Measurements from ENCODE around the gene ADGRG4.
"Not testable (repeated sequence)": the region's sequence is repeated elsewhere in the genome, so short reads cannot be mapped to it uniquely, and the experiment has no call there.

The ADGRG4 gene, protein sequence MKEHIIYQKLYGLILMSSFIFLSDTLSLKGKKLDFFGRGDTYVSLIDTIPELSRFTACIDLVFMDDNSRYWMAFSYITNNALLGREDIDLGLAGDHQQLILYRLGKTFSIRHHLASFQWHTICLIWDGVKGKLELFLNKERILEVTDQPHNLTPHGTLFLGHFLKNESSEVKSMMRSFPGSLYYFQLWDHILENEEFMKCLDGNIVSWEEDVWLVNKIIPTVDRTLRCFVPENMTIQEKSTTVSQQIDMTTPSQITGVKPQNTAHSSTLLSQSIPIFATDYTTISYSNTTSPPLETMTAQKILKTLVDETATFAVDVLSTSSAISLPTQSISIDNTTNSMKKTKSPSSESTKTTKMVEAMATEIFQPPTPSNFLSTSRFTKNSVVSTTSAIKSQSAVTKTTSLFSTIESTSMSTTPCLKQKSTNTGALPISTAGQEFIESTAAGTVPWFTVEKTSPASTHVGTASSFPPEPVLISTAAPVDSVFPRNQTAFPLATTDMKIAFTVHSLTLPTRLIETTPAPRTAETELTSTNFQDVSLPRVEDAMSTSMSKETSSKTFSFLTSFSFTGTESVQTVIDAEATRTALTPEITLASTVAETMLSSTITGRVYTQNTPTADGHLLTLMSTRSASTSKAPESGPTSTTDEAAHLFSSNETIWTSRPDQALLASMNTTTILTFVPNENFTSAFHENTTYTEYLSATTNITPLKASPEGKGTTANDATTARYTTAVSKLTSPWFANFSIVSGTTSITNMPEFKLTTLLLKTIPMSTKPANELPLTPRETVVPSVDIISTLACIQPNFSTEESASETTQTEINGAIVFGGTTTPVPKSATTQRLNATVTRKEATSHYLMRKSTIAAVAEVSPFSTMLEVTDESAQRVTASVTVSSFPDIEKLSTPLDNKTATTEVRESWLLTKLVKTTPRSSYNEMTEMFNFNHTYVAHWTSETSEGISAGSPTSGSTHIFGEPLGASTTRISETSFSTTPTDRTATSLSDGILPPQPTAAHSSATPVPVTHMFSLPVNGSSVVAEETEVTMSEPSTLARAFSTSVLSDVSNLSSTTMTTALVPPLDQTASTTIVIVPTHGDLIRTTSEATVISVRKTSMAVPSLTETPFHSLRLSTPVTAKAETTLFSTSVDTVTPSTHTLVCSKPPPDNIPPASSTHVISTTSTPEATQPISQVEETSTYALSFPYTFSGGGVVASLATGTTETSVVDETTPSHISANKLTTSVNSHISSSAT (N-terminal part only)

DNA sequence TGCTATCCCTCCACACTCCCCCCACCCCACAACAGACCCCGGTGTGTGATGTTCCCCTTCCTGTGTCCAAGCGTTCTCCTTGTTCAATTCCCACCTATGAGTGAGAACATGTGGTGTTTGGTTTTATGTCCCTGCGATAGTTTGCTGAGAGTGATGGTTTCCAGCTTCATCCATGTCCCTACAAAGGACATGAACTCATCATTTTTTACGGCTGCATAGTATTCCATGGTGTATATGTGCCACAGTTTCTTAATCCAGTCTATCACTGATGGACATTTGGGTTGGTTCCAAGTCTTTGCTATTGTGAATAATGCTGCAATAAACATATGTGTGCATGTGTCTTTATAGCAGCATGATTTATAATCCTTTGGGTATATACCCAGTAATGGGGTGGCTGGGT, at the start of gene ADGRG4:
ADGRG4 (plus strand) TSS at position 243 of the 400 bp plus-strand sequence. CDS start 7,815 bp downstream, outside the sequence.
- not testable (repeated sequence) for DNase-seq (ENCODE audit: low read depth)

DNA sequence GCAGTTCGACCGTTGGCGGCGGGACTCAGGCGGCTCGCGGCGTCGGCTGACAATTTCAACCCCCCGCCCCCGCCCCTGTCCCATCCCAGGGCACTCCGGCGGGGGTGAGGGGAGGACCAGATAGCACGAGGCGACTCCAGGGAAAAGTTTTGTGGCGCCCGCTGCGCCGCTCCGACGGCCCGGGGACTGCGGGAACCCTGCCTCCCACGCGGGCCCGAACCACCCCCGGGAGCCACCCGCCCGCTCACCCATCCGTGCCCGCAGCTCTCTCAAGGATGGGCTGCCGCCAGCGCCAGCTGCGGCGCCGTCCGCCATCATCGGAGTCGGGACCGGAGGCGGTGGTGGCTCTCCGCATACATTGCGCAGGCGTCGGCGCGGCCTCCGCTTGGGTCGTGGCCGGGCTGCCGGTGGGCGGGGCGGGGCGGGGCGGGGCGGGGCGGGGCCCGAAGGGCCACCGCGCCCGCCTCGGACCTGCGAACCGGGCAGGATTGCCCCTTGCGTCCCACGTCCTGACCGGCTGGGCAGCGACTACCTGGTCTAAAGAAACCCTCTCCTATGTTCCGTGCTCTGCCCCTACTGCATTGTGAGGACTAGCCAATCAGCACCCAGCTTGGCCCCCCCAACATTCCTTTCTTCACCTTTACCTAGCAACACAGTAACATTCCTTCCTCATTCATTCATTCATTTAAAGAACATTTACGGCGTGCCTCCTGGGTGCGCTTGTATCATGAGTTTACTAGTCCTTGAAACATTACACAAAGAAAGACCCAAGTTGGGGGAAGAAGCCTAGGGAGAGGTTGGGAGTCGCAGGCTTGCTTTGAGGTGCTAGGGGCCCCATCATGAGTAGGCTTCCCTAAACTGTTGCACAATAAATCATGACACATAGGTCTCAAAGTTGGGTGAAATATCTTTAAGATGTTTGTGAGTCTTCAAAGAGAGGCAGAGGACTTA, 49.4 kb upstream of the ADGRG4 start, which contains the start of gene MAP7D3:
MAP7D3 (minus strand) TSS at position 360 of the 951 bp plus-strand sequence; CDS start at position 318, 42 bp downstream.
- peak; percentile 35 for DNase-seq (ENCODE audit: low read depth)

DNA sequence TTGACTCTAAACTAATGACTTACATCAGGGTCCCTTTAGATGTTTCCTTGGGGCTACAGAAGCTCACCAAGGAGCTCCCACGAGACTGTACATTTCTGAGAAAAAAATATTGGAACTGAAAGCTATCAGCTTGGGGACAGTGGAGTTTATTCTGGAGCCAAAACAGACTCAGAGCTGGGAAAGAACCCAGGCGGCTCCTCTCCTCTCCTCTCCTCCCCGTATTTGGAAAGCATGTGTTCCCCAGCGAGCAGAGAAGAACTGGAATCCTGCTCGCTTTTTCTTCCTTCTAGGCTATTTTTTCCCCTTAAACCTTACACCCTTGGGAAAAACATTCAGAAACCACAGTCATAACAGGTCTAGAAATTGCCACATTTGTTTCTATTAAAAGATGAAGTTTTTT, 45.2 kb upstream of the ADGRG4 start:
- peak; percentile 38 for DNase-seq (ENCODE audit: low read depth)

DNA sequence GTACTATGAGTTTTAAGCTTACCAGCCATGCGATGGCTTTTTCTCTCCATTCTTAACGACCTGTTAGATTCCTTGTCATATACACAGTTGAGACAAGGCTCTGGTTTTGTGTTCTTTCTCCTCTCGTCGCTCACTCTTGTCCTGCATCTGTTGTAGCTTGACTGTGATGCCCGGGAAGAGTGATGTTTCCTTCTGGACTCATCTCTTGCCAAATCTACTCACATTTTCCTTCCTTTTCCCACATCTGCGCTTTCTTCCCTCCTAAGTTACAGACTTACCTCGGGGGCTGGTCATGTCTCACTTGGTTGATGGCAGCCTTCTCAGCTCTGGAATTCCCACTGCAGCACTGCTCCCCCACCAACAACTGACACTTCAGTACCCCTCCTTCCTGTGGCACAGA, 44.7 kb upstream of the ADGRG4 start:
- DNase-seq (ENCODE audit: low read depth) = no peak

DNA sequence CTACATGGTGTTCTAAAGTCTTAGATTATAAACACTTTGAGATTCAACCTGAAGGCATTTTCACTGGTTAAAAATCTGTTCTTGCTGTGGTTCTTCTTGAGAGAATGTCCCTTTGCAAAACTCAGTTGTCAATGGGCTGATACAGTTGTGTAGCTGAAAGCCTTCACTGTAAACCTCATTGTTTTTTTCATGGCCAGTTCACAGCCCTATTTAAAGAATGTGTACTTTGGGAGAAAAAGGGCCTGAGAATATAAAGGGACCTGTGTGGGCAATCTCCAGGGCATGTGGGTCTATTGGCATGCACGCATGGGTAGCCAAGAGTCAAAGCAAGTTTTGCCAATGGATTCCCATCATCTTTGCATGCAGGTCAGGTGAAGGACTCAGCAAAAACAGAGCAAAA, 41.8 kb upstream of the ADGRG4 start:
- no peak for DNase-seq (ENCODE audit: low read depth)

DNA sequence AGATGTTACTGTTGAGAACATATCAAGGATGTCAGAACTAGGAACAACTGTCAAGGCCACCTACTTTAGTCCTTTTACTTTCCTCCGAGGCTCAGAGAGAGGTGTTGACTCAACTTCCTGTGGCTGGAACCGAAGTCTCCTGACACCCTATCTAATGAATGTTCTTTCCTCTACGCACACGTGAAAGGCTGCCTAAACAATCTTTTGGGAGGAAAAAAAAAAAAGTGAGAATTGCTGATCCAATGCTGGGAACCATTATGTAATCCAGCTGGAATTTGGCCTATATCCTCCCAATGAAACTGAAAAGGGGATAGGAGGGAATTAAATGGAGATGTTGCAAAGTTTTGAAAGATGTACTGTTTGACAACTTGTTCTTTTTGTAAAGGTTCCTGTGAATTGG, 41.2 kb upstream of the ADGRG4 start:
- peak; percentile 21 for DNase-seq (ENCODE audit: low read depth)

DNA sequence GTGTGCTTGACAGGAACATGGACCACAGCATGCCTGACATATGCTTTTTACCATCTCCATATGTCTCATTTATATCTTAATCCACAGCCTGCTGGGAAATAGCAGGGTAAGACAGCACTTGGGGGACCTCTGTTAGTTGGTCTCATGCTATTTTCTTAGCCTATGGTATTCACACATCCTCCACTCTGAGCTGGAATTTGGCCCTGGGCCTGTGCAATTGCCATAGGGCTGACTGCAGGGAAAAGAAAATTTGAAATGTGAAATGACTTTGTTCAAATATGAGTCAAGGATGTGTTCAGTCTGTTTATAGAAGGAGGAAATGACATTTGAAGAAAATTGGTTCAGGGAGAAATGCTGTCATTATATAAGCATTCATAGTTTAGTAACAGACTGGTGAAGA, 40.0 kb upstream of the ADGRG4 start:
- DNase-seq (ENCODE audit: low read depth) = peak; percentile 71

DNA sequence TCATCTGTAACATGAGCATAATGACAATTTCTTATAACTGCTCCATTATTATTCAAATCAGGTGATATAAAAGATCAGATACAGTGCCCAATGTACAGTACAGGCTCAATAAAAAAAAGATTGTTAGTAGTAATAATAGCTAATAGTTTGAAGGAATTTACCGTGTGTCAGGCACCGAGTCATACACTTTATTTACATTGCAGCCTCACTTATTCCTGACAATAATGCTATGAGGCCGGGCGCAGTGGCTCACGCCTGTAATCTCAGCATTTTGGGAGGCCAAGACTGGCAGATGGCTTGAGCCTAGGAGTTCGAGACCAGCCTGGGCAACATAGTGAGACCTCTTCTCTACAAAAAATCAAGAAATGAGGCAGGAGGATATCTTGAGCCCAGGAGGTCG, 39.4 kb upstream of the ADGRG4 start:
- no peak for DNase-seq (ENCODE audit: low read depth)

DNA sequence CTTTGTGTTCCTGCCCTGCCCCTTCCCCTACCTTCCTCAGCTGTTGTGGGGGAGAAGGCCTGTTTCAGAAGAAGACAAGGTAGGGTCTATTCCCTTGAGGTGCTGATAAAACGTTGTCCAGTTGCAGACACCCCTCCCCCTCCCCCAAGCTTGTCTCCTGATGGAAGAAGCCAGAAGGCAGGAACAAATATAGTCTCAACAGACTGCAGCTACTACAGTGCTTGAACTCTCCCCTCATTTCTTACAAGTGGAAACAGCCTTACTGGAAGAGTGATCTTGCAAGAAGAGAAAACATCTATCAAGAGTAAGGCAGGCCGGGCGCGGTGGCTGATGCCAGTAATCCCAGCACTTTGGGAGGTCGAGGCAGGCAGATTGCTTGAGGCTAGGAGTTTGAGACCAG, 38.5 kb upstream of the ADGRG4 start:
- DNase-seq (ENCODE audit: low read depth) = peak; percentile 5

DNA sequence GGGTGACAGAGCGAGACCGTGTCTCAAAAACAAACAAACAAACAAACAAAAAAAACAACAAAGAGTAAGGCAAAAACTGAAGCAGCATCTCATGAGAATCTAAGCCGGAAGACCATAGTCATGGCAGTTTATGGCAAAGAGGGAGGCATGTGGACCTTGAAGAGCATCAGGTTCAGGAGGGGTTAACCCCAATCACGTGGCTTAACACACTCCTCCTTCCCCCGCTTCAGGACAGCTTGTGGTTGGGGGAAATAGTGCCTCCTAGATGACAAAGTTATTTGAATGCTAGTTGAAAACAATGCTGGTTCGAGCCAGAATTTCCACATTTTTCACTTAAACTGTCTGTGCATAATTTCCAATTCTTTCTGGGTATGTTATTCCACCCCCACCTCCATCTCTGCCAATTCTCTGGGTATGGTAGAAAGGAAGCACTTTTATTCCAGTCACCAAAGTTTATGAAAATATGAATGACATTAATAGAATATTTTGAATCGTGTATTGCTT, 37.9 kb upstream of the ADGRG4 start:
- DNase-seq (ENCODE audit: low read depth) = no peak

DNA sequence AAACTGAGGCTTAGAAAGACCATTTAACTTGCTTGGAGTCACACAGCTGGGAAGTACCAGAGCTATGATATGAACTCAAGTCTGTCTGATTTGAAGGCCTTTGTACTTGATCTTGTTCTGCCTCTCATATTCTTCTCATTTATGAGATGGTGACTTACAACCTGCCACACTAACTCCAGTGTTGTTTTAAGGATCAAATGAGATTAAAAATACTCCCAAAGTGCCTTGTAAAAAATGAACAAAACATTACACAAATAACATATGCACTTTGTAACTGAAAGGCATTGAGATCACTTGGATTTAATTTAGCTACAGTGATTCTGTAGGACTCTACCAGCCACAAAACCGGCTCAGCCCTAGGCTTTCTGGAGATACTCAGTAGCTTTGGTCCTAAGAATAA, 33.9 kb upstream of the ADGRG4 start:
- DNase-seq (ENCODE audit: low read depth) = no peak

DNA sequence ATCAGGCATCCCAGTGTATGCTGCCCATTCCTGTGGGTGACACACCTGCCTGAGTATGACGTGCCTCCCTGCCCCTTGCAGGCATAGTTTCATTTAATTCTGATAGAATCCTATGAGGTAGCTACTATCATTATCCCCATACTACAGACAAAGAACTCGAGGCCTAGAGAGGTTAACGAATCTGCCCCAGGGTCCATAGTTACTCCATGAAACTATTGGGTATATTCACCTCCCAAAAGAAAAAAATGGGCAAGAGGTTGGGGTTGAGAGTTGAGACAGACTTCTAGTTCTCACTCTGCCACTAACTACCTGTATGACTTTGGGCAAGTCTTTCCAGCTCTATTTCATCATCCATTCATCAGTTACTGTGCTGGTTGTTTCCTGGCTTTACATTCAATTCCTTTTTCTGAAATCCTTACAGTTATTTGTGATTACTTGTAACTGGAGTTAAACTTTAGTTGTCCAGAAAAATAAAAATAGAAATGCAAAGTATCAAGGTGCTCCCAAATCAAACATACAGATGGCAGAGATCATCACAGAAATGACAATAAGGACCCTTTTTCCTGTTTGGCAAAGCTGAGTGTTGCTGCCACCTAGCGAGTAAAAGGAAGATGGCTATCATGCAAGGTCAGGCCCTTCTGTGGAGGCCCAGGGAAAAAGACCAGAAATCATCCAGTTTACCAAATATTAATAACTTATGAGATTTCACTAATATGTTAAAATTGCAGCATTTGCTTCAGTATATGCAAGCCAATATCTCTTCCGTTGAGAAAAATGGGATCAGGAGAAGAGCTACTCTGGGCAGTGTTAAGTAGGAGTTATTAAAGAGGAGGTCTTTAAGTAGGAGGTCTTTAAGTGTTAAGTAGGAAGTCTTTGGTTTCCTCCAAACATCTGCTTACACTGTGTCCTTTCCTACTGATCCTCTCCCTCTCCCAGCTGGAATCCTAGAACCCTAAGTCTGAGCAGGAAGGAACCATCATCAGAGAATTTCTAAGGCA, 32.4 kb upstream of the ADGRG4 start:
- DNase-seq (ENCODE audit: low read depth) = peak; percentile 26

DNA sequence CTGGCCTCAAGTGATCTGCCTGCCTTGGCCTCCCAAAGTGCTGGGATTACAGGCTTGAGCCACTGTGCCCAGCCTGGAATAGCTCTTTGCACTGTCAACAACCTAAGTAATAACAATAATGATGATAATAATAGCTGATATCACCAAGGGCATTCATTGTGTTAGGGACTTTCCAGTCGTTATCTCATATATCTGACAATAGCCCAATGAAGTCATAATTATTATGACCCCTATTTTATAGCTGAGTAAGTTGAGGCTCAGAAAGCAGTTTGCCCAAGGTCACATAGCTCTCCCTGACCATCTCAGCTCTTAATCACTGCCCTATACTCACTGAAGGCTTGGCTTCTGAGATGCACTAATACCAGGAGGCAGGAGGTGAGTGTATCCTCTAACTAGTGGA, 30.8 kb upstream of the ADGRG4 start:
- DNase-seq (ENCODE audit: low read depth) = no peak

DNA sequence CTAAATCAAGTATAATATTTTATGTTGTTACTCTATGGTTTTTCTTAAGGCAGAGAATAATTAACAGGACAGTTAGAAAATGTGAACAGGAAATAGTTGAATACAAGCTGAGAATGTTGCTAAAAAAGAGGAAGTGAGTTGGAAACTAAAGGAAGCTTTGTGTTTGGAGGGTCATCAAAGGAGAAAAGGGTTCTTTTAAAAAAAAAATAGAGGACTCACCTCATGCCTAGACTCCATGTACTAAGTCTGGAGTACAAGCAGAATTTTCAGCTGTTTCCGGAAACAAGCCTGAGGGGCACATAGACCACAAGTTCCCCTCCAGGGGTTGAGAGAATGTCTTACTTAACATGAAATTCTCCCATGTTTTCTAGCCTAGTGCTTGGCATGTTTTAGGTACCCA, 29.5 kb upstream of the ADGRG4 start:
- DNase-seq (ENCODE audit: low read depth) = no peak

DNA sequence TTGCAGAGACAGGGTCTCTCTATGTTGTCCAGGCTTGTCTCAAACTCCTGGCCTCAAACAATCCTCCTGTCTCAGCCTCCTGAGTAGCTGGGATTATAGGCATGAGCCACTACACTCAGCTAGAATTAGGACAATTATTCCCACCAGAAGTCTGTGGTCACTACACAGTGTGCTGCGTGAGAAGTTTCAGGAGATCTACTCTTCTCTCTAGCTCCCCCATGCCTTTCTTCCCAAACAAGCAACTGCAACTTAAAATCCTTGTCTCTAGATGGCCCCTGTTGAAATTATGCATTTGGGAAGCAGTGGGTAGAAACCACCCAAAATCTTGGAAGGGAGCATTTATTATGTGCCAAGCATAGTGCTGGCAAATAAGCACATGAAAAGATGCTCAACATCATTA, 28.4 kb upstream of the ADGRG4 start:
- DNase-seq (ENCODE audit: low read depth) = no peak

DNA sequence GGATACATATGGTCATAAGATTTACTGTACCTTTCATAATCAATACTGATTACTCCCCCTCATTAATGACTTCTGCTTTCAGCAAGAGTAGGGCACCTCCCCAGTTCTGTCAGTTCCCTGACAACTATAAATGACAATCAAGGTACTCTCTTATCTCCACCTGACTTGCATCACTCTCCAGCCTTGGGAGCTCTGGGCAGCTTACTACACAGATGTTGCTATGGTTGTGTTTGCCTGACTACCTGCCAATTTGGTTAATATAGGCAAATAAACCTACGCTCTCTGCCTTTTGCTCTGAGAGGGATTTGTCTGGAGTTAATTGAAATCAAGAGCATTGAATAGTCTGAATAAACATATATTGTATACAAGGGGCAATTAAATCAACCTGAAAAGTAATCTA, 26.8 kb upstream of the ADGRG4 start:
- no peak for DNase-seq (ENCODE audit: low read depth)

DNA sequence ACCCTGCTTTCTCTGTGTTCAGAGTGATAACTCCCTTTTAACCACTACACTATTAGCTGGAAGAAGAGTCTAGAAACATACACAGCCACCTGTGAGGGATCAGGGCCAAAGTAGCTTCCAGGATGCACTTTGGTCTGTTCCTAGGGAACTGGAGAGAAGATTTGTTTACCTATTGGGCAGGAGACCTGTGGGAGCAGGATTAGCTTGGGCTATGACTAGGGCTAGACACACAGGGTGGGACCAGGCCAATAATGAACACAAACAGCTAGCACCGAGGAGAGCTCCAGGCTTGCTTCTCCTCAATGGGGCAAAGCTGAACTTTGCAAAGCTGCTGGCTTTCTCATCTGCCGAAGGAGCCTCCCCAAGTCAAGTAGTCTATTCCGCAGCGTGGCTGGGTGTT, 25.2 kb upstream of the ADGRG4 start:
- DNase-seq (ENCODE audit: low read depth) = no peak

DNA sequence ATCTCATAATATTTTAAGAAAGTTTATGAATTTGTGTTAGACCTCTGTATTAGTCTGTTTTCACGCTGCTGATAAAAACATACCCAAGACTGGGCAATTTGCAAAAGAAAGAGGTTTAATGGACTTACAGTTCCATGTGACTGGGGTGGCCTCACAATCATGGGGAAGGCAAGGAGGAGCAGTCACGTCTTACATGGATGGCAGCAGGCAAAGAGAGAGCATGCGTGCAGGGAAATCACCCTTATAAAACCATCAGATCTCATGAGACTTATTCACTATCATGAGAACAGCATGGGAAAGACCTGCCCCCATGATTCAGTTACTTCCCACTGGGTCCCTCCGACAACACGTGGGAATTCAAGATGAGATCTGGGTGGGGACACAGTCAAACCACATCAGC, 14.4 kb upstream of the ADGRG4 start:
- DNase-seq (ENCODE audit: low read depth) = not testable (repeated sequence)

DNA sequence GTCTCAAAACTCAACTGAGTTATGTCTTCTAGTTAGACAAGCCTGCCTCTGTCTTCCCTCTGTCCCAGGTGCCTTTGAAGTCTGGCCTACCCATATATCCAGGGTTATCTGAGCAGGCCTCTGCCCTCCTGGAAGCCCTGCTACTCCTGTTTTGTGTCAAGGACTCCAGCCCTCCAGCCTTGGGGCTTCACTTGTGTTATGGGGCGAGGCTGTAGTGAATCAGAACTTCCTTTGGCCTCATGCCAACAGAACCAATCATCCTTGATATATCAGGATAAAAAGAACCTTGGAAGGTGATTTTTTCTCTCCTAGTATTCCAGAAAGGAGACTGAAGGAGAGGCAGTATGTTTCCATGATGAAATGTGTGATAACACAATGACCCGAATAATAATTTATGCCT, 8.9 kb upstream of the ADGRG4 start:
- no peak for DNase-seq (ENCODE audit: low read depth)

DNA sequence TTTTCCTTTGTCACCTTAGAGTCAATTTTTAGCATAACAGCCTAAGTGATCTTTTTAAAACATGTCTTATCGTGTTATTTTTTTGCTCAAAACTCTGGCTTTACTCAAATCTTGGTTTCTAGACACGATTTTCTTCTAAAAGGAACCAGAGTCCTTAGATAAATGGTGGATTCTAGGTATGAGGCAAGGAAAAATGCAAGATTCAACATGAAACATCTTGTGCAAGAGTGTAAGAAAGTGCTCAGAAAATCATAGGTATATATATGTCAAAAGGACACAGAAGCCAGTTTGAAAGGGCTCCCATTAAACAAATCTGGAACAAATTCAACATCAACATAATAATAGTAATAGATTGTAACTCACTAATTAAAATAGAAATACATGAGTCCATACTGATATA, 8.1 kb upstream of the ADGRG4 start:
- DNase-seq (ENCODE audit: low read depth) = no peak
